Fibroblast of lung (primary cell): Measurements from ENCODE around the gene SMAD2.
"Not testable (repeated sequence)": the region's sequence is repeated elsewhere in the genome, so short reads cannot be mapped to it uniquely, and the experiment has no call there.

Experiments used
- EZH2 ChIP-seq: IDR thresholded peaks from 2 replicates; pipeline ENCODE4 v1.5.1; 2012; ENCODE audit warnings: low read length, control low read depth, mild to moderate bottlenecking; ENCODE audit errors: missing control alignments
- TF ChIP-seq, protein P1 (sequence below), 2 donors: IDR thresholded peaks in 1 of 2; conservative IDR thresholded peaks in 1 of 2; 1 replicate in 1 of 2; 2 replicates in 1 of 2; pipeline ENCODE4 v1.5.1; 2011 to 2012; ENCODE audit warnings: low read length in 2 of 2, control low read depth in 1 of 2, inconsistent platforms in 1 of 2, low read depth in 1 of 2, mild to moderate bottlenecking in 1 of 2

DNA sequence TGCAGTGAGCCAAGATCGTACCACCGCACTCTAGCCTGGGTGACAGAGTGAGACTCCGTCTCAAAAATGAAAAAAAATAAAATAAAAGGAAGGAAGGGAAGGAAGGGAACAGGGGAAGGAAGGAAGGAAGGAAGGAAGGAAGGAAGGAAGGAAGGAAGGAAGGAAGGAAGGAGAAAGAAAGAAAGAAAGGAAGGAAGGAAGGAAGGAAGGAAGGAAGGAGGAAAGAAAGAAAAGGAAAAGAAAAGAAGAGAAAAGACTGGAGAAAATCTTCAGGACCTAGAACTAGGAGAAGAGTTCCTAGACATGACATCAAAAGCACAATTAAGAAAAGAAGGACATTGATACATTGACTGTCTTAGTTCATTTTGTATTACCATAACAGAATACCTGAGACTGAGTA, 163.3 kb downstream of the SMAD2 start:
- TF ChIP-seq, protein P1, sequence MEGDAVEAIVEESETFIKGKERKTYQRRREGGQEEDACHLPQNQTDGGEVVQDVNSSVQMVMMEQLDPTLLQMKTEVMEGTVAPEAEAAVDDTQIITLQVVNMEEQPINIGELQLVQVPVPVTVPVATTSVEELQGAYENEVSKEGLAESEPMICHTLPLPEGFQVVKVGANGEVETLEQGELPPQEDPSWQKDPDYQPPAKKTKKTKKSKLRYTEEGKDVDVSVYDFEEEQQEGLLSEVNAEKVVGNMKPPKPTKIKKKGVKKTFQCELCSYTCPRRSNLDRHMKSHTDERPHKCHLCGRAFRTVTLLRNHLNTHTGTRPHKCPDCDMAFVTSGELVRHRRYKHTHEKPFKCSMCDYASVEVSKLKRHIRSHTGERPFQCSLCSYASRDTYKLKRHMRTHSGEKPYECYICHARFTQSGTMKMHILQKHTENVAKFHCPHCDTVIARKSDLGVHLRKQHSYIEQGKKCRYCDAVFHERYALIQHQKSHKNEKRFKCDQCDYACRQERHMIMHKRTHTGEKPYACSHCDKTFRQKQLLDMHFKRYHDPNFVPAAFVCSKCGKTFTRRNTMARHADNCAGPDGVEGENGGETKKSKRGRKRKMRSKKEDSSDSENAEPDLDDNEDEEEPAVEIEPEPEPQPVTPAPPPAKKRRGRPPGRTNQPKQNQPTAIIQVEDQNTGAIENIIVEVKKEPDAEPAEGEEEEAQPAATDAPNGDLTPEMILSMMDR (conservative IDR thresholded peaks at IDR 0.05 in 1 of 2, IDR thresholded peaks at IDR 0.05 in 1 of 2; ENCODE audit: low read depth in 1 of 2, low read length in 2 of 2), result not testable (repeated sequence)
- TF ChIP-seq EZH2, result not testable (repeated sequence)
